Ishikawa (cell line): ENCODE data around the gene TYSND1.

Source experiments
- EGR1 ChIP-seq: IDR thresholded peaks from 2 replicates; pipeline ENCODE4 v1.6.1; 2012
- EP300 ChIP-seq: IDR thresholded peaks from 2 replicates; pipeline ENCODE4 v1.6.1; 2012; ENCODE audit warnings: borderline replicate concordance
- MAX ChIP-seq: IDR thresholded peaks from 2 replicates; pipeline ENCODE4 v1.6.1; 2012
- RAD21 ChIP-seq: IDR thresholded peaks from 2 replicates; pipeline ENCODE4 v1.6.1; 2012; ENCODE audit warnings: low read depth
- TAF1 ChIP-seq: IDR thresholded peaks from 2 replicates; pipeline ENCODE4 v1.6.1; 2012; ENCODE audit warnings: low read depth, mild to moderate bottlenecking
- TCF12 ChIP-seq: IDR thresholded peaks from 2 replicates; pipeline ENCODE4 v1.6.1; 2012; ENCODE audit warnings: low read depth
- TEAD4 ChIP-seq: IDR thresholded peaks from 2 replicates; pipeline ENCODE4 v1.6.1; 2012
- YY1 ChIP-seq: IDR thresholded peaks from 2 replicates; pipeline ENCODE4 v1.6.1; 2012; ENCODE audit warnings: low read depth

- no peak for TF ChIP-seq EGR1
- TF ChIP-seq TEAD4 = no peak
- TF ChIP-seq EP300 = no peak
- no peak for TF ChIP-seq TCF12
- no peak for TF ChIP-seq TAF1
- no peak for TF ChIP-seq RAD21
- no peak for TF ChIP-seq YY1
- TF ChIP-seq MAX = no peak
Observed at GRCh38 chr10:70190581-70190980, 44.1 kb upstream of the TYSND1 start.
